HepG2 (cell line): Measurements from ENCODE around the gene FCHO1. TPM values are rescaled to one million over a fixed set of nuclear protein-coding genes. Genes with fewer than 3 reads are reported as not detected.
A peak's percentile ranks its signal among the peaks of the same experiment; 100 is the strongest.

ENCODE experiments used
- ATAC-seq: fragments of 200-7000 bp; cut with Tn5 transposase; 3 replicates; pipeline ENCODE4 v1.9.1; 2020; ENCODE audit warnings: mild to moderate bottlenecking, moderate library complexity
- BruUV-seq: library from RNA; stranded (reverse); fragments of 400-500 nt; replicated peaks from 2 replicates; lab custom pipeline; 2021; lab: Mats Ljungman, UMichigan
- CTCF ChIA-PET: fragments of 300-600 bp; formaldehyde crosslinking; extraction: SDS; loops from one replicate; lab custom pipeline; 2021; ENCODE audit warnings: low total read pairs, inconsistent platforms, low intra/inter-chr PET ratio; lab: Yijun Ruan, JAX
- POLR2A ChIA-PET: fragments of 350-600 bp; sonication (Branson Sonifier 250); formaldehyde crosslinking; loops from one replicate; lab custom pipeline; 2020; ENCODE audit warnings: antibody characterized with exemption, inconsistent platforms; lab: Yijun Ruan, JAX
- DNase-seq: peaks from one replicate; pipeline ENCODE4 v3.0.0-alpha.2; 2015; ENCODE audit warnings: low spot score
- FAIRE-seq: peaks from 3 replicates; lab custom pipeline; 2011; peaks lifted over from hg19 to GRCh38; lab: Jason Lieb, UNC
- H2AFZ ChIP-seq: one replicate; pipeline ENCODE4 v1.6.1; 2011; ENCODE audit warnings: low read length, inconsistent platforms
- H3K27ac ChIP-seq: fragments of 300-600 bp; 3 replicates; pipeline ENCODE4 v1.8.0; 2011; ENCODE audit warnings: mixed run types, mild to moderate bottlenecking, mixed read lengths, low read length, inconsistent platforms; ENCODE audit not compliant: insufficient read depth; ENCODE audit errors: extremely low read length
- H3K27me3 ChIP-seq, 2 experiments: fragments of 200-600 bp in 1 of 2; 2 replicates in 1 of 2; 3 replicates in 1 of 2; pipeline versions ENCODE4 v1.6.0 to v1.8.0; 2011; ENCODE audit warnings: low read length in 2 of 2, mild to moderate bottlenecking in 2 of 2, moderate library complexity in 2 of 2, inconsistent platforms in 1 of 2; ENCODE audit not compliant: insufficient read depth in 2 of 2, control insufficient read depth in 1 of 2
- H3K36me3 ChIP-seq, 2 experiments: fragments of 200-600 bp in 1 of 2; replicated peaks in 1 of 2; 2 replicates in 1 of 2; 3 replicates in 1 of 2; pipeline versions ENCODE4 v1.5.1 to v1.8.0; 2011; ENCODE audit warnings: low read length in 2 of 2, inconsistent platforms in 1 of 2; ENCODE audit not compliant: insufficient read depth in 2 of 2, control insufficient read depth in 1 of 2
- H3K4me1 ChIP-seq: 2 replicates; pipeline ENCODE4 v1.5.1; 2012; ENCODE audit warnings: low read length, inconsistent platforms; ENCODE audit not compliant: insufficient read depth
- H3K4me2 ChIP-seq: 2 replicates; pipeline ENCODE4 v1.6.0; 2011; ENCODE audit warnings: low read depth, low read length, inconsistent platforms
- H3K4me3 ChIP-seq, 3 experiments: fragments of 200-600 bp in 1 of 3; sonication (generic), shearing (Covaris generic) in 1 of 3; replicated peaks in 1 of 3; 2 replicates each; pipeline ENCODE4 v1.5.1; 2011 to 2016; ENCODE audit warnings: low read length in 3 of 3, inconsistent platforms in 2 of 3, low read depth in 2 of 3, mild to moderate bottlenecking in 2 of 3, control low read depth in 1 of 3, mixed read lengths in 1 of 3; ENCODE audit not compliant: insufficient read depth in 1 of 3
- H3K79me2 ChIP-seq: one replicate; pipeline ENCODE4 v1.6.1; 2011; ENCODE audit warnings: low read length, inconsistent platforms; ENCODE audit not compliant: insufficient read depth
- H3K9ac ChIP-seq: 2 replicates; pipeline ENCODE4 v1.6.0; 2011; ENCODE audit warnings: mild to moderate bottlenecking, low read depth, low read length, inconsistent platforms; ENCODE audit not compliant: insufficient read depth
- H3K9me3 ChIP-seq: 2 replicates; pipeline ENCODE4 v1.5.1; 2012; ENCODE audit warnings: mild to moderate bottlenecking, low read length
- H4K20me1 ChIP-seq: 2 replicates; pipeline ENCODE4 v1.6.0; 2011; ENCODE audit warnings: inconsistent platforms, mild to moderate bottlenecking, low read length, moderate library complexity; ENCODE audit not compliant: insufficient read depth
- DPF2 ChIP-seq: sonication (generic); formaldehyde crosslinking; IDR thresholded peaks from 2 replicates; pipeline ENCODE4 v1.4.0; 2020; ENCODE audit warnings: mild to moderate bottlenecking, low read depth, missing genetic modification reagents, borderline replicate concordance
- ESRRA ChIP-seq: sonication (generic); formaldehyde crosslinking; IDR thresholded peaks from 2 replicates; pipeline ENCODE4 v1.5.1; 2020; ENCODE audit warnings: mild to moderate bottlenecking, low read depth, missing genetic modification reagents
- HOXD1 ChIP-seq: sonication (generic); formaldehyde crosslinking; IDR thresholded peaks from 2 replicates; pipeline ENCODE4 v1.5.0; 2020; ENCODE audit warnings: missing genetic modification reagents
- NFE2 ChIP-seq: sonication (generic); formaldehyde crosslinking; IDR thresholded peaks from 2 replicates; pipeline ENCODE4 v1.4.0; 2020; ENCODE audit warnings: missing genetic modification reagents
- NR1H2 ChIP-seq: sonication (generic); formaldehyde crosslinking; IDR thresholded peaks from 2 replicates; pipeline ENCODE4 v1.8.1; 2022; ENCODE audit warnings: low read depth, missing genetic modification reagents, borderline replicate concordance
- SCMH1 ChIP-seq: sonication (generic); formaldehyde crosslinking; IDR thresholded peaks from 2 replicates; pipeline ENCODE4 v1.9.0; 2021; ENCODE audit warnings: missing genetic modification reagents, mild to moderate bottlenecking, borderline replicate concordance
- TEAD3 ChIP-seq: optimal IDR thresholded peaks from 2 replicates; pipeline ENCODE3; 2016; ENCODE audit warnings: borderline replicate concordance
- YY1 ChIP-seq: IDR thresholded peaks from 2 replicates; pipeline ENCODE4 v1.6.1; 2011; ENCODE audit warnings: low read length, low read depth, moderate library complexity, mild to moderate bottlenecking; ENCODE audit not compliant: insufficient read depth, insufficient replicate concordance
- ZFX ChIP-seq: sonication (generic); formaldehyde crosslinking; IDR thresholded peaks from 2 replicates; pipeline ENCODE4 v1.4.0; 2020; ENCODE audit warnings: mild to moderate bottlenecking, low read depth, missing genetic modification reagents, moderate library complexity
- ZMYM2 ChIP-seq: sonication (generic); formaldehyde crosslinking; IDR thresholded peaks from 2 replicates; pipeline ENCODE4 v1.8.0; 2022; ENCODE audit warnings: mild to moderate bottlenecking, missing genetic modification reagents
- ZNF101 ChIP-seq: sonication (generic); formaldehyde crosslinking; IDR thresholded peaks from 2 replicates; pipeline ENCODE4 v1.4.0; 2020; ENCODE audit warnings: mild to moderate bottlenecking, low read depth, missing genetic modification reagents, borderline replicate concordance
- ZNF256 ChIP-seq: sonication (generic); formaldehyde crosslinking; conservative IDR thresholded peaks from 2 replicates; pipeline ENCODE4 v1.4.0; 2020; ENCODE audit warnings: missing genetic modification reagents
- ZNF274 ChIP-seq: sonication (generic); formaldehyde crosslinking; IDR thresholded peaks from 2 replicates; pipeline ENCODE4 v1.5.1; 2020; ENCODE audit warnings: mild to moderate bottlenecking, missing genetic modification reagents
- ZNF326 ChIP-seq: sonication (generic); formaldehyde crosslinking; IDR thresholded peaks from 2 replicates; pipeline ENCODE4 v1.4.0; 2020; ENCODE audit warnings: missing genetic modification reagents, borderline replicate concordance
- ZNF598 ChIP-seq: sonication (generic); formaldehyde crosslinking; IDR thresholded peaks from 2 replicates; pipeline ENCODE4 v1.5.1; 2020; ENCODE audit warnings: mild to moderate bottlenecking, missing genetic modification reagents, borderline replicate concordance
- WGBS: methylation state at CpG from one replicate; pipeline ENCODE4 v1.1.6; 2017; ENCODE audit warnings: low lambda C conversion rate; 5-methylcytosine and 5-hydroxymethylcytosine counted together
- in situ Hi-C: cut with HindIII; loops from 2 replicates; pipeline ENCODE4 v1.10.0; 2017; ENCODE audit warnings: low pct_unique_long_range_greater_than_20kb; ENCODE audit not compliant: extremely low pct_ligation_motif_present
- intact Hi-C: fragments of 100-400 bp; cut with micrococcal nuclease; formaldehyde crosslinking; loops from one replicate; pipeline ENCODE4 v1.10.0; 2022; ENCODE audit not compliant: unreplicated experiment
- polyA plus RNA-seq, 8 experiments: library from polyadenylated mRNA; depleted of rRNA in 3 of 8; stranded (reverse) in 7 of 8; unstranded in 1 of 8; fragments of >200 nt; fragmentation: Illumina TruSeq in 4 of 8; extraction: Trizol in 4 of 8; gene quantifications; 2 replicates each; pipeline versions ENCODE4 v1.2.1 to v1.2.3, GENCODE V29; 2011 to 2016; ENCODE audit warnings: low read depth in 4 of 8, missing spikeins in 1 of 8, mixed read lengths in 1 of 8; ENCODE audit not compliant: insufficient read depth in 1 of 8
- total RNA-seq, 5 experiments: library from RNA; depleted of rRNA; stranded (reverse); fragments of >200 nt; fragmentation: Illumina TruSeq; extraction: Trizol; gene quantifications; 2 replicates each; pipeline ENCODE4 v1.2.3, GENCODE V29; 2016; ENCODE audit warnings: low read depth in 1 of 5
- TF ChIP-seq, protein P1 (sequence below): sonication (generic); formaldehyde crosslinking; IDR thresholded peaks from 2 replicates; pipeline ENCODE4 v1.4.0; 2020; ENCODE audit warnings: missing genetic modification reagents
- TF ChIP-seq, protein P2 (sequence below): sonication (generic); formaldehyde crosslinking; IDR thresholded peaks from 2 replicates; pipeline ENCODE4 v1.8.0; 2022; ENCODE audit warnings: missing genetic modification reagents, mild to moderate bottlenecking, inconsistent platforms, borderline replicate concordance
- TF ChIP-seq, protein P3 (sequence below): sonication (generic); formaldehyde crosslinking; IDR thresholded peaks from 2 replicates; pipeline ENCODE4 v1.5.0; 2020; ENCODE audit warnings: mild to moderate bottlenecking, missing genetic modification reagents

Gene FCHO1
- total and polyA plus RNA-seq, 2 of the 13 experiments (the other 11 are each of a cell fraction or from before 2014, with no cell fraction given): 1.3 to 3.1 TPM

DNA sequence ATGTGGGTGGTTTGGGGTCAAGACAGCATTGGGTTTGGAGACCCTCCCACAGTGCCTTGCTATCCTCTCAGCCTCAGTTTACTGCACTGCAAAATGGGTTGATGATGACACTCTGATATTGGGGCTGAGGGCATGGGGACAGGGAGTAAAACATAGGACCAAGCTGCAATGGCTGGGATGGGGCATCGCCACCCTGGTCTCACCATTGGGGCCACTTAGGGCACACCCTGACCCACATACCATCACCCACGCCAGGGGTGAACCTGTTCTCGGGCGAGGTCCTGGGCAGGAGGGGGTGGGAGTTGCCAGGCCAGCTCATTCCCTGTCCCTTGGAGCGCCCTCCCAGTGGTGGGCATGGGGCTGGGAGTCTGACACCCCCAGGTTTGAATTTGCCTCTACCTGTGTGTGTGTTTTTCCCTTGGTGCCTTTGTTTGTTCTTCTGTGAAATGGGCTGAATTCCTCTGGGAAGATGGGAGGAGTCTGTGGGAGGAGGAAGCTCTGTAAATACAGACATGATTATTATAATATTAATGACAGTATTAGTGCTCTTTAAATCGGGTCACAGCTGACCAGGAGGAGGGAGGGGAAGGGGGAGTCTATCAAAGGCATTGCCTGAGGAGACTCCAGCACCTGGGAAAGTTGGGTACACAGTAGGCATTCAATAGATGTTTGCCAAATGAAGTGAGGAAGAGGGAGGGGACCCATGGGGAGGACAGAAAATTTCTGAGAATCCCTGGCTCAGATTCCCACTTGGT is 2.2 kb upstream of the FCHO1 start (continued):
- no peak for TF ChIP-seq SCMH1 (CRISPR knock-in tag)
- TF ChIP-seq NFE2 (CRISPR knock-in tag): no peak
- no peak for TF ChIP-seq DPF2 (CRISPR knock-in tag)
- no peak for TF ChIP-seq ZFX (CRISPR knock-in tag)
- TF ChIP-seq HOXD1: no peak
- no peak for TF ChIP-seq ZNF274 (CRISPR knock-in tag)
- TF ChIP-seq ZMYM2 (CRISPR knock-in tag): peak; percentile 41; the same call in 1 of the 2 replicates
- TF ChIP-seq YY1: no peak
- no peak for TF ChIP-seq ZNF326 (CRISPR knock-in tag)

DNA sequence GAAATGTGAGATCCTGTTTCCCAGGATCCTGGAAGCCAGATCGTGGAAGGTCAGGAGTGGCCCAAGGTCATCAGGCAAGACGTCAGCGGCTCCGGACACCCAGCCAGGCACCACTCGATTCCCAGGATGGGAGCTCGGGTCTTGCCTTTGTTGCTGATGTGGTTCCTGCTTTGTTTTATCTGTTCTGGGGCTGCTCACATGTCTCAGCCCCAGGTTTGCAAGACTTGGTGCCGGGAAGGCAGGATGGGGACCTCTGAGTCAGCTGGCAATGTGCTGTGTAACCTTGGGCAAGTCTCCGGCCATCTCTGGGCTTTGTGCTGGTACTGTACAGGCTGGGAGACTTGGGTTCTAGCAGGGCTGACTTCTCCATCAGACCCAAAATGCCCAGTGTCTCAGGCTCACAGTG is 1.4 kb upstream of the FCHO1 start:
- WGBS: 0% methylated on average over 8 of the region's 8 CpGs
- ChIA-PET POLR2A (no interaction called here), CTCF (no interaction called here)
- Histone ChIP-seq H4K20me1 (no peaks in the 10 kb centered on the region), H3K27ac (no peak overlapping the region), H3K4me3 (peak overlapping the region in 2 of 3 experiments; percentile 18 to 42; a peak in 3 of 6 replicates), H3K9ac (no peak overlapping the region), H2AFZ (no peak overlapping the region), H3K36me3 (no peaks in the 10 kb centered on the region), H3K27me3 (no peaks in the 10 kb centered on the region), H3K4me1 (peaks cover 69% of the 10 kb centered on the region), H3K4me2 (peak overlapping the region; percentile 75), H3K9me3 (no peaks in the 10 kb centered on the region), H3K79me2 (no peaks in the 10 kb centered on the region)
- ATAC-seq: no peak
- no peak for FAIRE-seq
- in situ Hi-C loops (no loop called here), intact Hi-C loops (no loop called here)
- DNase-seq: no peak
- no TSS peak for BruUV-seq
- TF ChIP-seq ZNF256 (CRISPR knock-in tag) (no peak), ZNF598 (CRISPR knock-in tag) (no peak), ESRRA (CRISPR knock-in tag) (peak; percentile 17; the same call in 1 of the 2 replicates), TEAD3 (CRISPR knock-in tag) (peak; percentile 16), NR1H2 (CRISPR knock-in tag) (no peak), ZNF101 (CRISPR knock-in tag) (no peak)
- TF ChIP-seq, protein P1, sequence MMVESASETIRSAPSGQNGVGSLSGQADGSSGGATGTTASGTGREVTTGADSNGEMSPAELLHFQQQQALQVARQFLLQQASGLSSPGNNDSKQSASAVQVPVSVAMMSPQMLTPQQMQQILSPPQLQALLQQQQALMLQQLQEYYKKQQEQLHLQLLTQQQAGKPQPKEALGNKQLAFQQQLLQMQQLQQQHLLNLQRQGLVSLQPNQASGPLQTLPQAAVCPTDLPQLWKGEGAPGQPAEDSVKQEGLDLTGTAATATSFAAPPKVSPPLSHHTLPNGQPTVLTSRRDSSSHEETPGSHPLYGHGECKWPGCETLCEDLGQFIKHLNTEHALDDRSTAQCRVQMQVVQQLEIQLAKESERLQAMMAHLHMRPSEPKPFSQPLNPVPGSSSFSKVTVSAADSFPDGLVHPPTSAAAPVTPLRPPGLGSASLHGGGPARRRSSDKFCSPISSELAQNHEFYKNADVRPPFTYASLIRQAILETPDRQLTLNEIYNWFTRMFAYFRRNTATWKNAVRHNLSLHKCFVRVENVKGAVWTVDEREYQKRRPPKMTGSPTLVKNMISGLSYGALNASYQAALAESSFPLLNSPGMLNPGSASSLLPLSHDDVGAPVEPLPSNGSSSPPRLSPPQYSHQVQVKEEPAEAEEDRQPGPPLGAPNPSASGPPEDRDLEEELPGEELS (CRISPR knock-in tag): no peak
- TF ChIP-seq, protein P2, sequence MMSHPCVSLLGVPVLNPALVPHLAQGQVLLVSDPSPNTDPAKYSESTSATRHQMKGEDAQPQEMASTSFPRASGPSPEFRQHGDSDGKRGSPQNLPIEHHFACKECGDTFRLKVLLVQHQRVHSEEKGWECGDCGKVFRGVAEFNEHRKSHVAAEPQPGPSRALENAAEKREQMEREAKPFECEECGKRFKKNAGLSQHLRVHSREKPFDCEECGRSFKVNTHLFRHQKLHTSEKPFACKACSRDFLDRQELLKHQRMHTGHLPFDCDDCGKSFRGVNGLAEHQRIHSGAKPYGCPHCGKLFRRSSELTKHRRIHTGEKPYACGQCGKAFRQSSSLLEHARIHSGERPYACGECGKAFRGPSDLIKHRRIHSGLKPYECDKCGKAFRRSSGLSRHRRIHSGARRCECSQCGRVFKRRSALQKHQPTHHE (CRISPR knock-in tag): no peak
- TF ChIP-seq, protein P3, sequence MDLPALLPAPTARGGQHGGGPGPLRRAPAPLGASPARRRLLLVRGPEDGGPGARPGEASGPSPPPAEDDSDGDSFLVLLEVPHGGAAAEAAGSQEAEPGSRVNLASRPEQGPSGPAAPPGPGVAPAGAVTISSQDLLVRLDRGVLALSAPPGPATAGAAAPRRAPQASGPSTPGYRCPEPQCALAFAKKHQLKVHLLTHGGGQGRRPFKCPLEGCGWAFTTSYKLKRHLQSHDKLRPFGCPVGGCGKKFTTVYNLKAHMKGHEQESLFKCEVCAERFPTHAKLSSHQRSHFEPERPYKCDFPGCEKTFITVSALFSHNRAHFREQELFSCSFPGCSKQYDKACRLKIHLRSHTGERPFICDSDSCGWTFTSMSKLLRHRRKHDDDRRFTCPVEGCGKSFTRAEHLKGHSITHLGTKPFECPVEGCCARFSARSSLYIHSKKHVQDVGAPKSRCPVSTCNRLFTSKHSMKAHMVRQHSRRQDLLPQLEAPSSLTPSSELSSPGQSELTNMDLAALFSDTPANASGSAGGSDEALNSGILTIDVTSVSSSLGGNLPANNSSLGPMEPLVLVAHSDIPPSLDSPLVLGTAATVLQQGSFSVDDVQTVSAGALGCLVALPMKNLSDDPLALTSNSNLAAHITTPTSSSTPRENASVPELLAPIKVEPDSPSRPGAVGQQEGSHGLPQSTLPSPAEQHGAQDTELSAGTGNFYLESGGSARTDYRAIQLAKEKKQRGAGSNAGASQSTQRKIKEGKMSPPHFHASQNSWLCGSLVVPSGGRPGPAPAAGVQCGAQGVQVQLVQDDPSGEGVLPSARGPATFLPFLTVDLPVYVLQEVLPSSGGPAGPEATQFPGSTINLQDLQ (CRISPR knock-in tag): no peak
